ENCODE results near the gene CYS1.
"Not testable (repeated sequence)": the region's sequence is repeated elsewhere in the genome, so short reads cannot be mapped to it uniquely, and the experiment has no call there.

The CYS1 gene

GRCh38 chr2:10079870-10080535, at the start of gene CYS1:
Gene CYS1 (minus strand): TSS chr2:10080411. CDS start chr2:10080223, 188 bp downstream.
- DNase-seq = no peak

- DNase-seq = no peak
These were observed 49.3 kb upstream of the CYS1 start for GRCh38 chr2:10129490-10129889.

- DNase-seq = no peak
These were observed 48.2 kb upstream of the CYS1 start for GRCh38 chr2:10128420-10128819.

GRCh38 chr2:10126632-10127026, 46.4 kb upstream of the CYS1 start:
- no peak for DNase-seq

- DNase-seq = no peak
These were observed 45.8 kb upstream of the CYS1 start for GRCh38 chr2:10125842-10126631.

GRCh38 chr2:10124538-10125045, 44.4 kb upstream of the CYS1 start:
- DNase-seq = peak; percentile 53 to 84

- DNase-seq = no peak
These were observed 43.1 kb upstream of the CYS1 start for GRCh38 chr2:10123281-10123680.

- DNase-seq = peak; percentile 91 to 92
These were observed 42.5 kb upstream of the CYS1 start, which contains the start of gene RRM2 for GRCh38 chr2:10122500-10123280. Gene RRM2 (plus strand): TSS chr2:10122739. CDS start chr2:10122799, 60 bp downstream.

- no peak for DNase-seq
These were observed 40.8 kb upstream of the CYS1 start for GRCh38 chr2:10120877-10121574.

GRCh38 chr2:10120158-10120876, 40.1 kb upstream of the CYS1 start:
- DNase-seq = peak; percentile 86 to 88

GRCh38 chr2:10119601-10120157, 39.5 kb upstream of the CYS1 start:
- no peak for DNase-seq

- DNase-seq = no peak
These were observed 38.8 kb upstream of the CYS1 start for GRCh38 chr2:10119027-10119325.

GRCh38 chr2:10109311-10109710, 29.1 kb upstream of the CYS1 start:
- no peak for DNase-seq

GRCh38 chr2:10104906-10105305, 24.7 kb upstream of the CYS1 start:
- DNase-seq = not testable (repeated sequence)

GRCh38 chr2:10103179-10103578, 23.0 kb upstream of the CYS1 start:
- DNase-seq = no peak

- DNase-seq = no peak
These were observed 21.3 kb upstream of the CYS1 start for GRCh38 chr2:10101491-10101890.

GRCh38 chr2:10097352-10098148, 17.3 kb upstream of the CYS1 start:
- DNase-seq = peak; percentile 36 to 46

GRCh38 chr2:10096641-10097040, 16.4 kb upstream of the CYS1 start:
- no peak for DNase-seq

GRCh38 chr2:10095175-10095574, 15.0 kb upstream of the CYS1 start:
- no peak for DNase-seq

- DNase-seq = no peak
These were observed 14.1 kb upstream of the CYS1 start for GRCh38 chr2:10094271-10094814.

GRCh38 chr2:10091889-10092244, 11.7 kb upstream of the CYS1 start:
- DNase-seq = not testable (repeated sequence)

All from CD4-positive, alpha-beta T cell treated with Interleukin-1 beta for 1 hour (primary cell).